Lung (tissue), 12 donors: ENCODE data around the gene CLK3. TPM values are rescaled to one million over a fixed set of nuclear protein-coding genes. Genes with fewer than 3 reads are reported as not detected.
A peak's percentile ranks its signal among the peaks of the same experiment; 100 is the strongest.

Source experiments
- ATAC-seq: fragments of 200-7000 bp; cut with Tn5 transposase; one replicate; pipeline ENCODE4 v1.9.1; 2020; ENCODE audit warnings: moderate number of reproducible peaks; ENCODE audit not compliant: insufficient read depth, low FRiP score
- DNase-seq, 3 donors: peaks; one replicate each; pipeline ENCODE4 v3.0.0-alpha.2; 2013 to 2017
- H3K27ac ChIP-seq, 2 donors: one replicate each; pipeline ENCODE4 v1.5.1; 2013; ENCODE audit warnings: mild to moderate bottlenecking in 2 of 2, moderate library complexity in 2 of 2, control low read depth in 1 of 2, inconsistent platforms in 1 of 2, low read depth in 1 of 2, low read length in 1 of 2
- H3K27me3 ChIP-seq, 3 donors: one replicate each; pipeline ENCODE4 v1.5.1; 2013; ENCODE audit warnings: low read length in 2 of 3; ENCODE audit not compliant: control insufficient read depth in 3 of 3, insufficient read depth in 3 of 3
- H3K36me3 ChIP-seq, 4 donors: one replicate each; pipeline ENCODE4 v1.5.1; 2013; ENCODE audit warnings: low read length in 4 of 4, mild to moderate bottlenecking in 1 of 4, moderate library complexity in 1 of 4; ENCODE audit not compliant: control insufficient read depth in 4 of 4, insufficient read depth in 4 of 4
- H3K4me1 ChIP-seq, 5 donors: one replicate each; pipeline ENCODE4 v1.5.1; 2013; ENCODE audit warnings: low read length in 5 of 5, mild to moderate bottlenecking in 2 of 5, moderate library complexity in 1 of 5; ENCODE audit not compliant: control insufficient read depth in 5 of 5, insufficient read depth in 5 of 5
- H3K4me3 ChIP-seq: one replicate; pipeline ENCODE4 v1.5.1; 2013; ENCODE audit warnings: mild to moderate bottlenecking, control low read depth, moderate library complexity
- H3K9ac ChIP-seq, 2 donors: one replicate each; pipeline ENCODE4 v1.5.1; 2013; ENCODE audit warnings: low read length in 2 of 2, control low read depth in 1 of 2; ENCODE audit not compliant: insufficient read depth in 1 of 2
- H3K9me3 ChIP-seq, 4 donors: one replicate each; pipeline ENCODE4 v1.5.1; 2013; ENCODE audit warnings: low read length in 3 of 4, mild to moderate bottlenecking in 1 of 4, moderate library complexity in 1 of 4; ENCODE audit not compliant: control insufficient read depth in 4 of 4, insufficient read depth in 3 of 4
- WGBS, 2 donors: extraction: QIAGEN DNeasy Blood & Tissue Kit; methylation state at CpG; one replicate each; pipeline ENCODE4 v1.1.7; 2013; 5-methylcytosine and 5-hydroxymethylcytosine counted together
- polyA plus RNA-seq, 2 donors: library from polyadenylated mRNA; stranded (reverse); fragments of 200-250 nt; gene quantifications; one replicate each; pipeline ENCODE4 v1.2.1, GENCODE V29; 2013
- total RNA-seq, 2 donors: library from RNA; depleted of rRNA in 1 of 2; stranded (reverse); fragments of >200 nt in 1 of 2; gene quantifications; one replicate each; pipeline ENCODE4 v1.2.1, GENCODE V29; 2014 to 2021
- TF ChIP-seq, protein P1 (sequence below): IDR thresholded peaks from 2 replicates; pipeline ENCODE4 v1.5.1; 2012; ENCODE audit warnings: mild to moderate bottlenecking; ENCODE audit errors: control extremely low read depth, extremely low read depth
- donor health status: control.
- donor health status: control.
- donor health status: Bipolar disorder and iron deficiency.
- donor health status: healthy.
- donor health status: DM: yes; HTN: yes; CAD: no.

Gene CLK3
- total and polyA plus RNA-seq, 4 donors, result 56.1 to 70.4 (median 64.6) TPM

DNA sequence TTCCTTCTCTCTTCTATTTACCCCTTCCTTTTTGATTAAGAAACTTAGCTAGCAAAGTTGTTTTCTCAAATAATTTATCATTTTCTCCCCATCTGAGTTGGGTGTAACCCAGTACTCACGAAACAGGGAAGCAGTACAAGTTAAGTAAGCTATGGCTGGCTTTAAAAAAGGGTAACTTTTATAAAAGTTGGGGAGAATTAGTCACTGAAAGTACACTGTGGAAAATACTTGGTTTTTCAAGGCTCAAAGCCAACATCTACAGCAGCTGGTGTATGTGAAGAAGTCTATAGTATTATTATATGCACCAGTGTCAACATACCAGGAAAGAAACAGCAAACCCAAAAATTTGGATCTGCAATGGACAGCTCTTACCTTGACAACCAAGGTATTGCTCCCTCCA, 25.5 kb downstream of the CLK3 start:
- no peak overlapping the region for H3K9ac ChIP-seq
- no peaks in the 10 kb centered on the region for H3K27me3 ChIP-seq
- no peak overlapping the region for H3K4me3 ChIP-seq
- TF ChIP-seq, protein P1, sequence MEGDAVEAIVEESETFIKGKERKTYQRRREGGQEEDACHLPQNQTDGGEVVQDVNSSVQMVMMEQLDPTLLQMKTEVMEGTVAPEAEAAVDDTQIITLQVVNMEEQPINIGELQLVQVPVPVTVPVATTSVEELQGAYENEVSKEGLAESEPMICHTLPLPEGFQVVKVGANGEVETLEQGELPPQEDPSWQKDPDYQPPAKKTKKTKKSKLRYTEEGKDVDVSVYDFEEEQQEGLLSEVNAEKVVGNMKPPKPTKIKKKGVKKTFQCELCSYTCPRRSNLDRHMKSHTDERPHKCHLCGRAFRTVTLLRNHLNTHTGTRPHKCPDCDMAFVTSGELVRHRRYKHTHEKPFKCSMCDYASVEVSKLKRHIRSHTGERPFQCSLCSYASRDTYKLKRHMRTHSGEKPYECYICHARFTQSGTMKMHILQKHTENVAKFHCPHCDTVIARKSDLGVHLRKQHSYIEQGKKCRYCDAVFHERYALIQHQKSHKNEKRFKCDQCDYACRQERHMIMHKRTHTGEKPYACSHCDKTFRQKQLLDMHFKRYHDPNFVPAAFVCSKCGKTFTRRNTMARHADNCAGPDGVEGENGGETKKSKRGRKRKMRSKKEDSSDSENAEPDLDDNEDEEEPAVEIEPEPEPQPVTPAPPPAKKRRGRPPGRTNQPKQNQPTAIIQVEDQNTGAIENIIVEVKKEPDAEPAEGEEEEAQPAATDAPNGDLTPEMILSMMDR, result no peak
- ATAC-seq (no peak), DNase-seq (no peak)
- H3K9me3 ChIP-seq, result no peaks in the 10 kb centered on the region
- peaks cover 2 to 19% (median 12%) of the 10 kb centered on the region in 4 donors for H3K36me3 ChIP-seq
- 56 to 66% methylated on average over 1 of the region's 1 CpG for WGBS, 2 donors
- peak overlapping the region in 1 of 2 donors; percentile 78 for H3K27ac ChIP-seq
- peaks cover 5 to 23% (median 12%) of the 10 kb centered on the region in 5 donors for H3K4me1 ChIP-seq

DNA sequence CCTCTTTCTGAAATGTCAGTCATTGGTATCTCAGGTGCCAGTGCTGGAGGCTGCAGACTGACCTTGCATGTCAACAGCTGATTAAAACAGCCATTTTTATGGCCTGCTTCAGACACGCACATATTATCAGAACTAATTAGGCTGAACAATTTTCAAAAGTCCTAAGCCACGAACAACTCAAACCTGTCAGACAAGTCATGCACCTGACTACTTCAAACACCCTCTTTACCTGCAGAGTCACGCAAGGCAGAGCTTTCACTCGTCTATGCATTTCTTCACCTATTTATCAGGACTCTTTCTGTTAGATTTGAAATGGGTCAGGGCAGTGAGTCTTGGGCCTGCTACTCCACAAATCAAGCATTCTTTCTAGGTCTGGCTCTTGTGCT, 26.7 kb downstream of the CLK3 start:
- 64 to 79% methylated on average over 4 of the region's 4 CpGs for WGBS, 2 donors

DNA sequence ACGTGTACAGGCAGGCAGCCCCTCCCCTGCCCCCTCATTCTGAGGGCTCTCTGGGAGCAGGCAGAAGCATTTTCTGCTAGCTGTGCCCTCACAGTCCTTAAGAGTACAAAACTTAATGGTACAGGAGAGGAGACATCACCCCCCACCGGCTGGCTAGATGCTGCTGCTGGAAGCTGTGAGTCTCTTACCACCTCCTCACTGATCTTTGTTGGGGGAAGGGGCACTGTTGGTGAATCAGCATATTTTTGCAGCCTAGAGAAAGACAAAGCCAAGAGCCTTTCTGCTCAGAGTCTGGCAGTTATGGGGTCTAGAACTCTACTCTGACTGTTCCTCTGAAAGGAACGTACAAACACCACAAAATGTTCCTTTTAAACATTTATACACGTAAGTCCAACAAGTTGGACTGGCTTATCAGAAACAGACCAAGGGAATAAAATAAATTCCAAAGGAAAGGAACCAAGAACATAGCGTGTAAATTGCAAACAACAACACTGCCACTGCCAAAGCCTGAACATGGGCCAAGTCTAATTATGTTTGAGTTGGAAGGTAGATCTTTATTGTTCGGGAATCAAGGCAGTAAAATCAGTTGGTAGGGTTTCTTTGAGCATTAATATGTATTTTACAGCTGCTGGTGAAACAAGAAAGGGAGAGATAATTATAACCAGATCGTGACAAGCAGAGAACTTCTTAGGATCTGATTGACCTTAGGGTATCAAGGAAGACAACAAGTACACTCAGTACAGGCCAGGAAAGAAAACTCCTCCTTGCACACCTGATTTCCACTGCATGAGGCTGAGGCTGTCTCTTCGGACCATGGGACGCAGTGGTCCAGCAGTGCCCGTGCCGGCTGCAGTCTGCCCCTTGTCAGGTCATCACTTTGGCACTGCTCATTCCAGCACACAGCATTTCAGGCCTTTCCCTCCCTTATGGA, 27.4 kb downstream of the CLK3 start:
- TF ChIP-seq, protein P1, result no peak
- Histone ChIP-seq H3K9me3 (no peaks in the 10 kb centered on the region), H3K9ac (peak overlapping the region in 1 of 2 donors; percentile 2), H3K27ac (peak overlapping the region in 1 of 2 donors; percentile 89), H3K36me3 (peaks cover 0 to 12% (median 10%) of the 10 kb centered on the region in 4 donors), H3K4me1 (peaks cover 5 to 23% (median 12%) of the 10 kb centered on the region in 5 donors), H3K27me3 (no peaks in the 10 kb centered on the region), H3K4me3 (no peak overlapping the region)
- ATAC-seq, result no peak
- DNase-seq, result no peak
- 47 to 63% methylated on average over 11 of the region's 11 CpGs for WGBS, 2 donors

More for the DNA sequence above, 26.7 kb downstream of the CLK3 start:
- no peak overlapping the region for H3K4me3 ChIP-seq
- H3K9me3 ChIP-seq, result no peaks in the 10 kb centered on the region
- H3K36me3 ChIP-seq, result peaks cover 2 to 12% (median 10%) of the 10 kb centered on the region in 4 donors
- peak; percentile 64 for ATAC-seq
- H3K27me3 ChIP-seq, result no peaks in the 10 kb centered on the region
- peak overlapping the region in 1 of 2 donors; percentile 89 for H3K27ac ChIP-seq
- peak; percentile 57 to 82 (median 61) for DNase-seq
- H3K9ac ChIP-seq, result no peak overlapping the region
- H3K4me1 ChIP-seq, result peaks cover 5 to 23% (median 12%) of the 10 kb centered on the region in 5 donors
- TF ChIP-seq, protein P1, result no peak
